Ramos (cell line): ENCODE data around the gene MICAL2.

ENCODE experiments used
- in situ Hi-C: fragments of 300-500 bp; cut with MboI; formaldehyde crosslinking; loops from one replicate; pipeline ENCODE4 v1.14.3; 2022; ENCODE audit warnings: low sequenced_read_pairs; ENCODE audit not compliant: unreplicated experiment

Gene MICAL2

GRCh38 chr11:12094872-12095800, 15.3 kb upstream of the MICAL2 start:
- in situ Hi-C loops, result no loop called here

- in situ Hi-C loops, result no loop called here
These were observed 13.2 kb upstream of the MICAL2 start for GRCh38 chr11:12097219-12097618.

- in situ Hi-C loops, result no loop called here
These were observed 11.8 kb upstream of the MICAL2 start for GRCh38 chr11:12098601-12099000.

GRCh38 chr11:12099132-12099873, 11.1 kb upstream of the MICAL2 start:
- in situ Hi-C loops, result no loop called here

- in situ Hi-C loops, result no loop called here
These were observed 10.0 kb upstream of the MICAL2 start for GRCh38 chr11:12100429-12100828.

GRCh38 chr11:12100841-12101242, 9.5 kb upstream of the MICAL2 start:
- in situ Hi-C loops, result no loop called here

- in situ Hi-C loops, result no loop called here
These were observed 9.1 kb upstream of the MICAL2 start for GRCh38 chr11:12101318-12101717.

GRCh38 chr11:12102588-12103410, 7.6 kb upstream of the MICAL2 start:
- in situ Hi-C loops, result no loop called here

- in situ Hi-C loops, result no loop called here
These were observed 6.8 kb upstream of the MICAL2 start for GRCh38 chr11:12103411-12104225.

GRCh38 chr11:12105471-12105870, 4.9 kb upstream of the MICAL2 start:
- in situ Hi-C loops, result no loop called here

- in situ Hi-C loops, result no loop called here
These were observed 4.3 kb upstream of the MICAL2 start for GRCh38 chr11:12106101-12106500.

GRCh38 chr11:12106501-12106900, 3.9 kb upstream of the MICAL2 start:
- in situ Hi-C loops, result no loop called here

- in situ Hi-C loops, result no loop called here
These were observed 1.4 kb upstream of the MICAL2 start for GRCh38 chr11:12108875-12109453.

GRCh38 chr11:12109591-12110196, 696 bp upstream of the MICAL2 start:
- in situ Hi-C loops, result no loop called here

- in situ Hi-C loops, result no loop called here
These were observed 541 bp downstream of the MICAL2 start for GRCh38 chr11:12110714-12111548.

GRCh38 chr11:12111549-12112520, 1.4 kb downstream of the MICAL2 start:
- in situ Hi-C loops, result no loop called here

- in situ Hi-C loops, result no loop called here
These were observed 2.4 kb downstream of the MICAL2 start for GRCh38 chr11:12112750-12113149.
